Loucy (cell line): ENCODE results near the gene TMF1.

Experiments
- EZH2phosphoT487 ChIP-seq: fragments of 200-600 bp; IDR thresholded peaks from 2 replicates; pipeline ENCODE4 v1.6.1; 2018; ENCODE audit warnings: antibody characterized with exemption, mild to moderate bottlenecking, moderate library complexity, borderline replicate concordance
- TF ChIP-seq, protein P1 (sequence below): fragments of 200-600 bp; sonication (generic); conservative IDR thresholded peaks from 2 replicates; pipeline ENCODE4 v1.5.1; 2014; ENCODE audit warnings: mild to moderate bottlenecking, antibody characterized with exemption, low read length

DNA sequence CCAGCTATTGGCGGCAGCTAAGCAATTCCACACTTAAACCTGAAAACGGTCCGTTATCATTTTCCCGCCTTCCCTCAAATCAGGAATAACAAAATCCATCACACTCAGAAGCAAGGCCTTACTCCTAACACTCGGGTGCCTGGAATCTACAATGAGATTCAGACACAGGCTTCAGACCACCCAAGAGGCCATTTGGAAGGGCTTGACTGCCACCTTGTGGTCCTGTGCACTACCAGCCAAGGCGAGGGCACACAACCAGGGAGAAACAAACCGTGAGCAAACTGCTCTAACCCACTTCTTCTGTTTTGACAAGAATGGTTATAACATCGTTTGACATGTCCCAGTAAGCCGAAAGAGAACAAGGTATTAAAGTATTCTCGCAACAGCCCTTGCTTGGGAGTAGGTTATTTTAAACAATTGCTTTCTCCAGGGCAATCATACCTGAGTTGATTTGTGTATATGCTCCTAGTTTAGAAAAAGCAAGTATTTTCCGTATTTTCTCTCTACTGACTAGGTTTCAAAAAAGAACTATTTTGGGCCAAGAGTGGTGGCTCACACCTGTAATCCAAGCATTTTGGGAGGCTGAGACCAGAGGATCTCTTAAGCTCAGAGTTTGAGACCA is 79.7 kb downstream of the TMF1 start:
- TF ChIP-seq, protein P1, sequence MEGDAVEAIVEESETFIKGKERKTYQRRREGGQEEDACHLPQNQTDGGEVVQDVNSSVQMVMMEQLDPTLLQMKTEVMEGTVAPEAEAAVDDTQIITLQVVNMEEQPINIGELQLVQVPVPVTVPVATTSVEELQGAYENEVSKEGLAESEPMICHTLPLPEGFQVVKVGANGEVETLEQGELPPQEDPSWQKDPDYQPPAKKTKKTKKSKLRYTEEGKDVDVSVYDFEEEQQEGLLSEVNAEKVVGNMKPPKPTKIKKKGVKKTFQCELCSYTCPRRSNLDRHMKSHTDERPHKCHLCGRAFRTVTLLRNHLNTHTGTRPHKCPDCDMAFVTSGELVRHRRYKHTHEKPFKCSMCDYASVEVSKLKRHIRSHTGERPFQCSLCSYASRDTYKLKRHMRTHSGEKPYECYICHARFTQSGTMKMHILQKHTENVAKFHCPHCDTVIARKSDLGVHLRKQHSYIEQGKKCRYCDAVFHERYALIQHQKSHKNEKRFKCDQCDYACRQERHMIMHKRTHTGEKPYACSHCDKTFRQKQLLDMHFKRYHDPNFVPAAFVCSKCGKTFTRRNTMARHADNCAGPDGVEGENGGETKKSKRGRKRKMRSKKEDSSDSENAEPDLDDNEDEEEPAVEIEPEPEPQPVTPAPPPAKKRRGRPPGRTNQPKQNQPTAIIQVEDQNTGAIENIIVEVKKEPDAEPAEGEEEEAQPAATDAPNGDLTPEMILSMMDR, result peak; percentile 96
- no peak for TF ChIP-seq EZH2phosphoT487
